ENCODE results near the gene PPTC7.

The PPTC7 gene

GRCh38 chr12:110556705-110557104, 26.4 kb downstream of the PPTC7 start:
- no peak overlapping the region for H2AFZ ChIP-seq
- H3K27me3 ChIP-seq (ENCODE audit: control insufficient read depth, insufficient read depth, low read length) = no peaks in the 10 kb centered on the region
- no peaks in the 10 kb centered on the region for H3K4me1 ChIP-seq
- H3K4me3 ChIP-seq (ENCODE audit: low read depth, low read length) = no peak overlapping the region
- no peak overlapping the region for H3K4me2 ChIP-seq (ENCODE audit: low read length)
- no peak for TF ChIP-seq CTCF (IDR thresholded peaks at IDR 0.05)
- no peak overlapping the region for H3K9ac ChIP-seq
- no peak overlapping the region for H3K27ac ChIP-seq
- H3K9me3 ChIP-seq (ENCODE audit: control insufficient read depth, low read length) = no peaks in the 10 kb centered on the region
- H3K36me3 ChIP-seq (ENCODE audit: control insufficient read depth, insufficient read depth, low read length) = no peaks in the 10 kb centered on the region
- peaks cover 59% of the 10 kb centered on the region for H3K79me2 ChIP-seq

GRCh38 chr12:110555577-110556406, 27.3 kb downstream of the PPTC7 start:
- Histone ChIP-seq H3K9ac (no peak overlapping the region), H3K79me2 (peaks cover 61% of the 10 kb centered on the region), H3K4me2 (ENCODE audit: low read length) (peak overlapping the region; percentile 14), H3K27me3 (ENCODE audit: control insufficient read depth, insufficient read depth, low read length) (no peaks in the 10 kb centered on the region), H3K4me3 (ENCODE audit: low read depth, low read length) (no peak overlapping the region), H3K4me1 (no peaks in the 10 kb centered on the region), H3K9me3 (ENCODE audit: control insufficient read depth, low read length) (no peaks in the 10 kb centered on the region), H3K27ac (no peak overlapping the region), H2AFZ (no peak overlapping the region), H3K36me3 (ENCODE audit: control insufficient read depth, insufficient read depth, low read length) (no peaks in the 10 kb centered on the region)
- no peak for TF ChIP-seq CTCF (IDR thresholded peaks at IDR 0.05)

- Histone ChIP-seq H3K4me1 (no peaks in the 10 kb centered on the region), H3K4me2 (ENCODE audit: low read length) (no peak overlapping the region), H3K27me3 (ENCODE audit: control insufficient read depth, insufficient read depth, low read length) (no peaks in the 10 kb centered on the region), H3K27ac (no peak overlapping the region), H3K79me2 (peaks cover 59% of the 10 kb centered on the region), H3K4me3 (ENCODE audit: low read depth, low read length) (no peak overlapping the region), H2AFZ (no peak overlapping the region), H3K36me3 (ENCODE audit: control insufficient read depth, insufficient read depth, low read length) (no peaks in the 10 kb centered on the region), H3K9ac (no peak overlapping the region), H3K9me3 (ENCODE audit: control insufficient read depth, low read length) (no peaks in the 10 kb centered on the region)
- TF ChIP-seq CTCF (IDR thresholded peaks at IDR 0.05) = no peak
Observed at GRCh38 chr12:110554184-110554583, 28.9 kb downstream of the PPTC7 start.

GRCh38 chr12:110550981-110551380, 32.1 kb downstream of the PPTC7 start:
- no peaks in the 10 kb centered on the region for H3K4me1 ChIP-seq
- H3K27ac ChIP-seq = no peak overlapping the region
- no peaks in the 10 kb centered on the region for H3K36me3 ChIP-seq (ENCODE audit: control insufficient read depth, insufficient read depth, low read length)
- H3K4me3 ChIP-seq (ENCODE audit: low read depth, low read length) = no peak overlapping the region
- no peaks in the 10 kb centered on the region for H3K9me3 ChIP-seq (ENCODE audit: control insufficient read depth, low read length)
- TF ChIP-seq CTCF (IDR thresholded peaks at IDR 0.05) = no peak
- H3K27me3 ChIP-seq (ENCODE audit: control insufficient read depth, insufficient read depth, low read length) = no peaks in the 10 kb centered on the region
- no peak overlapping the region for H3K4me2 ChIP-seq (ENCODE audit: low read length)
- no peak overlapping the region for H3K9ac ChIP-seq
- H3K79me2 ChIP-seq = peaks cover 43% of the 10 kb centered on the region
- H2AFZ ChIP-seq = no peak overlapping the region

- no peak for TF ChIP-seq CTCF (IDR thresholded peaks at IDR 0.05)
- Histone ChIP-seq H3K27ac (no peak overlapping the region), H3K9me3 (ENCODE audit: control insufficient read depth, low read length) (no peaks in the 10 kb centered on the region)
Observed at GRCh38 chr12:110549716-110550115, 33.4 kb downstream of the PPTC7 start.

More at GRCh38 chr12:110549716-110550115, 33.4 kb downstream of the PPTC7 start:
- no peak overlapping the region for H3K4me3 ChIP-seq (ENCODE audit: low read depth, low read length)
- no peak overlapping the region for H3K4me2 ChIP-seq (ENCODE audit: low read length)
- no peaks in the 10 kb centered on the region for H3K4me1 ChIP-seq
- H3K27me3 ChIP-seq (ENCODE audit: control insufficient read depth, insufficient read depth, low read length) = no peaks in the 10 kb centered on the region
- no peaks in the 10 kb centered on the region for H3K36me3 ChIP-seq (ENCODE audit: control insufficient read depth, insufficient read depth, low read length)
- H2AFZ ChIP-seq = no peak overlapping the region
- H3K79me2 ChIP-seq = peaks cover 41% of the 10 kb centered on the region
- H3K9ac ChIP-seq = no peak overlapping the region
